Activated naive CD8-positive, alpha-beta T cell treated with anti-CD3 and anti-CD28 coated beads, Interleukin-2, amount 50 U/mL, for 16 hours (primary cell): Measurements from ENCODE around the gene LNPEP.
"Not testable (repeated sequence)": the region's sequence is repeated elsewhere in the genome, so short reads cannot be mapped to it uniquely, and the experiment has no call there.

Source experiments
- DNase-seq: peaks from one replicate; pipeline ENCODE4 v3.0.0-alpha.2; 2020; ENCODE audit warnings: low read depth, low spot score

LNPEP gene

DNA sequence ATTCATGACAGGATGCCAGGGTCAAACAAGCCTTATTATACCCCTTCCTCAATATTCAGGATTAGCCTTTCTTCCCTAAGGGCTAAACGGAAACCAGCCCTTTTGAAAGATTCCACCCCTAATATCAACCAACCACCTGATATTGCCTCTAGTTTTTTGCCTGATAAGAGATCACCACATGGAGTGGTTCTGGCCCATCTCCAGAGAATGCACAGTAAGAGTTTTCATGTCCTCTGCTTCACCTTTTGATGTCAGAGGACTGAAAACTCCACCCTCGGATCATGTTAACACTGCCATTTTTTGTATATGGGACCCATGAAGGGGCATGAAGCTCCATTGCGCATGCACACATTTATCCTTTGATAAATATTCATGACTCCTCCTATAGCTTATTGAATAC lies 5.8 kb upstream of the LNPEP start:
- DNase-seq, result no peak

- no peak for DNase-seq
Measured at GRCh38 chr5:96930589-96930988, 5.3 kb upstream of the LNPEP start.

DNA sequence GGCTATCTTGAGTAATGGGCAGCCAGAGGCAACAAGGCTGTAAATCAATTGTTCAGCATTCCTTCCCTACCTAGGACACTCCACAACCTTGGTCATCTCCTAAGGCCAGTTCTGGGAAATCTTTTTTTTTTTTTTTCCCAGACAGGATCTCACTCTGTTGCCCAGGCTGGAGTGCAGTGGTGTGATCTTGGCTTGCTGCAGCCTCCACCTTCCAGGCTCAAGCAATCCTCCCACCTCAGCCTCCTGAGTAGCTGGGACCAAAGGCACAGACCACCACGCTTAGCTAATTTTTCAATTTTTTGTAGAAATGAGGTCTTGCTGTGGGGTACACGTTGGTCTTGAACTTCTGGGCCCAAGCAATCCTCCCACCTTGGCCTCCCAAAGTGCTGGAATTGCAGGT lies 4.8 kb upstream of the LNPEP start:
- not testable (repeated sequence) for DNase-seq

DNA sequence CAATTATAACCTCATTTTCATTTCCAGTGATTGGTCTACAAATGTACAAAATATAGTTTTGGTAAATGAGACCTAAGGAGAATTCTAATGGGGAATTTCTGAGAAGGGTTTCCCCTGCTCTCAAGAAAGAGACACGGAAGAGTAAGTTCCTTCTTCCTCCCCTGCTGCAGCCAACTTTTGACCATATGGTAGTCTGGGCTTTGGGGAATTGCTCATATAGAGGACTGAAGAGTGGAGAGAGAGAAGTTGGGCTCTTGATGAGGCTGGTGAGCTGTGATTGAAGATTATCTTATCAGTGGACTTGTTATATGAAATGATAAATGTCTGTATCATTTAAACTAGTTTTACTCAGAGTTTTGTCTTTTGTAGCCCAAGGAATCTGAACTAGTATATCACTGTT lies 4.3 kb upstream of the LNPEP start:
- no peak for DNase-seq

GRCh38 chr5:96932026-96932425 lies 3.9 kb upstream of the LNPEP start:
- DNase-seq, result no peak

GRCh38 chr5:96933764-96934707 lies 1.8 kb upstream of the LNPEP start:
- no peak for DNase-seq

- peak; percentile 76 for DNase-seq
Measured at GRCh38 chr5:96934708-96935558, 947 bp upstream of the LNPEP start.

DNA sequence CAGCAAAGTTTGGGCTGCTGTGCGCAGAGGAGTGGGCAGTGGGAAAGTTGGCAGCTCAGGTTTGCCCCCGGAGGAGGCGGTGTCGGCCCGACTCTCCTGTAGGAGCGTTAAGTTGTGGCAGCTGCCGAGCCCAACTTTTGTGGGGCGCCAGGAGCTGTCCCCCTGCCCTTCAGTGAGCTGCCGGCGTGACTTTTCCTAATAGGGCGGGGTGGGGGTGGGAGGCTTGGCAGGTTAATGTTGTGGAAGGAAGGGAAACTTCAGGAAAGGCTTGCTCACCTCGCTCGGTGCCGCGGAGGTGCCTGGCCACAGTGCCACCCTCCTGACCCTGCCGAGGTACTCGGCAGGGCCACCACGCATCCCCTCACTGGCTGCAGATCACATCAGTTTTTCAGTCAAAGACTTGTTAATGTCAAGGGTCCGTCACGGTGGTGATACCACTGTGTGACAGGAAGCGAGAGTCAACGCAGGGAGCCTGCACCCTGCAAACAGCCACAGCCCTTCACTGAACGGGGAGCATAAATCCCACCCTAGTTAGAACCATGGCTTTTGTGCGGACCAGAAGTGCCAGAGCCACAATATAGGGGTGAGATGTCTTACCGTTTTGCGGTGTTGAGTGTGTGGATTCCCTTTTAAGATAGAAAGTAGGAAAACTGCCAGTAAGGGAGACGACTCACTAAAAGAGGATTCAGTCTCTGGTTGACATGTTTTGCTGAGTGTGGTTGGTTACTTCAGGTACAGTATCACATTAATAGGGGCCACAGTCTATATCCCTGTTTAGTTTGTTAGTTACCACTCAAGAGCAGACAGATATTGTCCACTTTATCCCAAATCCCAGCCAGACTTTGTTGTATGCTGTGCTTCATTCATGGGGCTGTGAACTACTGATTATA lies 796 bp downstream of the LNPEP start:
- DNase-seq, result no peak

DNA sequence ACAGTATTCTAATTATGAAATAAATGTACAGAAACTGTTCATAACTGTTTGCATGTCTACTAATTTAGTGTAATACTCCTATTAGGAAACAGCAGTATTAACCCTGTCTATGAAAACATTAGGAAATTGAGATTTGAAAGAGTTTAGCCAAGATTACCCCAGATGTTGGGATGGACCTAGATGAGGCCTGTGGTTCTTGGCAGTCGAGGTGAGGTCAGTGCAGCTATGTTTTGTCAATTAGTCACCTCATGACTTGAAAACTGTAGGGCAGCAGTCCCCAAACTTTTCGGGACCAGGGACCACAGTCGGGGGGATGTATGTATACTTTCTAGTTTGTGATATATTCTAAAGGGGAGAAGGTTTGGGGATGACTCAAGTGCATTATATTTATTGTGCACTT lies 4.7 kb downstream of the LNPEP start:
- DNase-seq, result no peak

GRCh38 chr5:96941140-96941539 lies 5.3 kb downstream of the LNPEP start:
- no peak for DNase-seq

- no peak for DNase-seq
Measured at GRCh38 chr5:96942078-96942477, 6.2 kb downstream of the LNPEP start.

- DNase-seq, result no peak
Measured at GRCh38 chr5:96942911-96943310, 7.0 kb downstream of the LNPEP start.

- DNase-seq, result no peak
Measured at GRCh38 chr5:96943799-96944198, 7.9 kb downstream of the LNPEP start.

DNA sequence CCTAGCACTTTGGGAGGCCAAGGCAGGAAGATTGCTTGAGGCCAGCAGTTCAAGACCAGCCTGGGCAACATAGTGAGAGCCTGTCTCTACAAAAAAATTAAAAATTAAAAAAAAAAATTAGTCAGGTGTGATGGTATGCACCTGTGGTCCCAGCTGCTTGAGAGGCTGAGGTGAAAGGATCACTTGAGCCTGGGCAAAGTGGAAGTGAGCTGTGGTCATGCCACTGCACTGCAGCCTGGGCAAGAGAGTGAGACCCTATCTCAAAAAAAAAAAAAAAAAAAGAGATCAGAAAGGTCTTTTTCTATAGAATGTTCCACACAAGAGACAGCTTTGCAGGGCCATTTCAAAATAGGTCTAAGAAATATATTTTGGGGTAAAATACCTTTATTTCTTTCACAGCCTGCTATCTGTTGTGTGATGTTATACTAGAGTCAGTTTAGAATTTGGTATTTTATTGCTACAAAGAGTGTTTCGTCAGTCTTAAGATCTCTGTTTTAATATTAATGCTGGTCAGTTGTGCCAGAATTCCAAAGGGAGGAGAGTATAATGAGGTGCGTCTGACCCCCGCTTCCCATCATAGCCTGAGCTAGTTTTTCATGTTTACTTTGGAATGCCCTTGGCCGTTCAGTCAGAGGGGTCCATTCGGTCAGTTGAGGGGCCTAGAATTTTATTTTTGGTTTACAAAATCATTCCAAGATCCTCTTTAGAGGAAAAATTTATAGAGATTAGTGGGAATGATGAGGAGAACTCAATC lies 9.4 kb downstream of the LNPEP start:
- no peak for DNase-seq

DNA sequence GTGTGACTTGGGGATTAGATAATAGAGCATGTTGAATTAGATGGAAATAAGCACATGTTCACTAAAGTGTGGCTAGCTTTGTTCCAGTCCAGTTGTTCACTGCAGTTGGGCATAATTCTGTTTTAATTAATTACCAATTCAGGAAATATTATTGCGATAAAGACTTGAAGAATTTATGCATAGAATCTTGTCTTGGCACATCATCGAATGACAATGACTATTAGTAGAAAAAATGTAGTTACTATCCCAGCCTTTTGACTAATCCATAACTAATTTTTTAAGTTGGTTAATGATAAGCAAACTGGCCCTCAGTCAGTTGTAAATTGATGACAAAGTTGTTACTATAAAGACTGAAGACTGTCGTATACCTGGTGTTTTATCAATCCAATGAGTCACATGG lies 10.5 kb downstream of the LNPEP start:
- no peak for DNase-seq

GRCh38 chr5:96952118-96952750 lies 16.4 kb downstream of the LNPEP start:
- DNase-seq, result no peak

- DNase-seq, result no peak
Measured at GRCh38 chr5:96952974-96953730, 17.3 kb downstream of the LNPEP start.

DNA sequence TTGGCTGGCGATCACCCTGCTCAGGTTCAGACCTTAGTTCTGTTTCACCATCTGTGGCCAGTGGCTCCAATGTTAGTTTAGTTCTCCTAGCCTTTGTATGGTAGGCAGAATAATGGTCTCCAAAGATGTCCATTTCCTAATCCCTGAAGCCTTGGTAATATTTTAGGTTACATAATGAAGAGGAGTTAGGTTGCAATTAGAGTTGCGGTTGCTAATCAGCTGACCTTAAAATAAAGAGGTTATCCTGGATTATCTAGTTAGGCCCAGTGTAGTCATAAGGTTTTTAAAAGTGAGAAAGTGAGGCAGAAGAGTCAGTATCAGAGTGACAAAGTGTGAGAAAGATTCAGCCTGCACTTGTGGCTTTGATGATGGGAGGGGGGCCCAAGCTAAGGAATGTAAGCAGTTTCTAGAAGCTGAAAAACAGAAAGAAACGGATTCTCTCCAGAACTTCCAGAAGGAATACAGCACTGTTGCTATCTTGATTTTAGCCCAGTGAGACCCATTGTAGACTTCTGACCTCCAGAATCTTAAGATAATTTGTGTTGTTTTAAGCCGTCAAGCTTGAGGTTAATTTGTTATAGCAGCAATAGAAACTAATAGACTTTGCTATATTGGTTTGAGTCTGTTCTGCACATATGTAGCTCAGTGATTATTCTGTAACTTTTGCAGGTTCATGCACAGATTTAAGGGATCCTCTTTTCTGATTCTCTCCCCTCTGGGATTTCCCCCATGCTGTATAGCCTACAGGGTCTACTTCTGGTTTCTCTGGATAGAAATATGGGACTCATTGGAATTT lies 21.6 kb downstream of the LNPEP start:
- DNase-seq, result no peak

DNA sequence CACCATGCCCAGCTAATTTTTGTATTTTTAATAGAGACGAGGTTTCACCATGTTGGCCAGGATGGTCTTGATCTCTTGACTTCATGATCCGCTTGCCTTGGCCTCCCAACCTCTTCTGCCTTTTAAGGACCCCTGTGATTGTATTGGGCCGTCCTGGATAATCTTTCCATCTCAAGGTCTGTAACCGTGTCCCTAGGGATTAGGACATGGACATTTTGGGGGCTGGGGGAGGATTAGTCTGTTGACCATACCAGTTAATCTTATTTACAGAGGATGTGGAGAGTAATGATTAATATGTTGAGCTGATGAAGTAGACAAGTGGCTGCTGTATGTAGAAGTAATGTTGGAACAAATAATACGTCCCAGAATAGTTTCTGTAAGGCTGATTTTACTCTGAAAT lies 23.1 kb downstream of the LNPEP start:
- no peak for DNase-seq
